Transverse colon (tissue), 4 donors: ENCODE data around the gene ITGA4. TPM values are rescaled to one million over a fixed set of nuclear protein-coding genes. Genes with fewer than 3 reads are reported as not detected.
A peak's percentile ranks its signal among the peaks of the same experiment; 100 is the strongest.

ENCODE experiments used
- DNase-seq: peaks from one replicate; pipeline ENCODE4 v3.0.0-alpha.2; 2019
- H3K27ac ChIP-seq, 4 donors: fragments of 200-600 bp; sonication (generic); 2 replicates each; pipeline ENCODE4 v1.5.1; 2016 to 2018; ENCODE audit warnings: inconsistent platforms in 4 of 4
- H3K27me3 ChIP-seq: fragments of 200-600 bp; sonication (generic); 2 replicates; pipeline ENCODE4 v1.5.1; 2017; ENCODE audit warnings: inconsistent platforms
- H3K36me3 ChIP-seq, 4 donors: fragments of 200-600 bp; sonication (generic); 2 replicates each; pipeline ENCODE4 v1.5.1; 2017 to 2019; ENCODE audit warnings: inconsistent platforms in 4 of 4
- H3K4me1 ChIP-seq, 4 donors: fragments of 200-600 bp; sonication (generic); 2 replicates each; pipeline ENCODE4 v1.5.1; 2017 to 2020; ENCODE audit warnings: inconsistent platforms in 4 of 4
- H3K4me3 ChIP-seq, 4 donors: fragments of 200-600 bp; sonication (generic); 1 replicate in 1 of 4; 2 replicates in 3 of 4; pipeline versions ENCODE4 v1.5.1 to v1.6.1; 2017 to 2019; ENCODE audit warnings: inconsistent platforms in 4 of 4
- H3K9me3 ChIP-seq, 2 donors: fragments of 200-600 bp; sonication (generic); 2 replicates each; pipeline ENCODE4 v1.5.1; 2017 to 2019; ENCODE audit warnings: inconsistent platforms in 2 of 2
- CTCF ChIP-seq, 5 experiments: fragments of 200-600 bp in 3 of 5; fragments of 450-650 bp in 2 of 5; sonication (generic) in 3 of 5; IDR thresholded peaks; 1 replicate in 2 of 5; 2 replicates in 3 of 5; pipeline ENCODE4 v1.5.1; 2016 to 2017; ENCODE audit warnings: antibody characterized with exemption in 5 of 5, inconsistent platforms in 3 of 5, mild to moderate bottlenecking in 2 of 5, moderate library complexity in 1 of 5
- EP300 ChIP-seq: sonication (generic); formaldehyde crosslinking; IDR thresholded peaks from one replicate; pipeline ENCODE4 v1.6.1; 2017; ENCODE audit warnings: antibody characterized with exemption, low read depth
- POLR2A ChIP-seq: fragments of 450-650 bp; IDR thresholded peaks from one replicate; pipeline ENCODE4 v1.6.1; 2016; ENCODE audit warnings: antibody characterized with exemption, mild to moderate bottlenecking, moderate library complexity
- POLR2AphosphoS5 ChIP-seq, 3 donors: sonication (generic); formaldehyde crosslinking; IDR thresholded peaks; one replicate each; pipeline ENCODE4 v1.6.1; 2016; ENCODE audit warnings: antibody characterized with exemption in 3 of 3
- WGBS, 2 donors: methylation state at CpG; one replicate each; pipeline ENCODE4 v1.1.5; 2018; ENCODE audit warnings: low coverage in 1 of 2; 5-methylcytosine and 5-hydroxymethylcytosine counted together
- in situ Hi-C, 4 donors: fragments of 200-750 bp; cut with MboI; loops; one replicate each; pipeline versions ENCODE4 v1.15.0 to v1.15.1; 2017; ENCODE audit warnings: low sequenced_read_pairs in 3 of 4, low pct_ligation_motif_present in 1 of 4, low pct_unique_long_range_greater_than_20kb in 1 of 4
- intact Hi-C: fragments of 100-400 bp; cut with DNase I; formaldehyde crosslinking; loops from one replicate; pipeline ENCODE4 v1.15.1; 2023; ENCODE audit warnings: low total_unique reads
- total RNA-seq, 4 donors: library from RNA; depleted of rRNA; stranded (reverse); fragments of >200 nt; gene quantifications; one replicate each; pipeline ENCODE4 v1.1.0, GENCODE V29; 2016

ITGA4 gene
- 10 to 100 TPM in 1 of 4 donors, 1 to 10 TPM in 3; 1.1 to 30.8 (median 5.1) TPM for total RNA-seq

GRCh38 chr2:181457121-181457740 lies at the start of gene ITGA4:
Gene ITGA4 (plus strand): TSS chr2:181457386. CDS start chr2:181457655, 269 bp downstream.
- Histone ChIP-seq H3K9me3 (no peaks in the 10 kb centered on the region), H3K27ac (peak within 1 kb of the TSS; percentile 68 to 86 (median 80)), H3K36me3 (no peaks in the 10 kb centered on the region), H3K4me1 (peaks cover 0 to 15% (median 8%) of the 10 kb centered on the region in 4 donors), H3K4me3 (peak within 1 kb of the TSS; percentile 33 to 57 (median 50)), H3K27me3 (peaks cover 13% of the 10 kb centered on the region)
- peak; percentile 85 for DNase-seq
- TF ChIP-seq CTCF (IDR thresholded peaks at IDR 0.05) (peak; percentile 49 to 71 (median 62)), EP300 (no peak), POLR2A (peak; percentile 6), POLR2AphosphoS5 (IDR thresholded peaks at IDR 0.05) (no peak)
- intact Hi-C loops = no loop called here
- WGBS, 2 donors = 2% methylated on average over 22 of the region's 67 CpGs; no CpG with 5 or more reads in 1 of the 2 donors
- in situ Hi-C loops = loop anchor here in 3 of 4 donors (25.0 kb wide), 3 partner anchors 255 to 1345 kb away; no protein-coding TSS in a partner anchor

- H3K4me1 ChIP-seq = no peaks in the 10 kb centered on the region
- no peak overlapping the region for H3K27ac ChIP-seq
- no peak for TF ChIP-seq CTCF (IDR thresholded peaks at IDR 0.05)
- TF ChIP-seq EP300 = no peak
- no peak for TF ChIP-seq POLR2A
- no peak for TF ChIP-seq POLR2AphosphoS5 (IDR thresholded peaks at IDR 0.05)
- H3K36me3 ChIP-seq = no peaks in the 10 kb centered on the region
- H3K4me3 ChIP-seq = no peak overlapping the region
- H3K9me3 ChIP-seq = no peaks in the 10 kb centered on the region
- in situ Hi-C loops = no loop called here
- H3K27me3 ChIP-seq = no peaks in the 10 kb centered on the region
- no peak for DNase-seq
- intact Hi-C loops = no loop called here
- WGBS, 2 donors = 41 to 54% methylated on average over 2 of the region's 2 CpGs
Measured at GRCh38 chr2:181408861-181409260, 48.3 kb upstream of the ITGA4 start.

- in situ Hi-C loops = no loop called here
- H3K36me3 ChIP-seq = no peaks in the 10 kb centered on the region
- DNase-seq = peak; percentile 60
- no peak overlapping the region for H3K27ac ChIP-seq
- no peaks in the 10 kb centered on the region for H3K27me3 ChIP-seq
- peaks cover 0 to 6% of the 10 kb centered on the region in 2 donors for H3K9me3 ChIP-seq
- WGBS, 2 donors = 8 to 50% methylated on average over 2 to 5 of the region's 5 CpGs
- intact Hi-C loops = no loop called here
- no peak for TF ChIP-seq POLR2A
- no peak for TF ChIP-seq POLR2AphosphoS5 (IDR thresholded peaks at IDR 0.05)
- TF ChIP-seq EP300 = no peak
- TF ChIP-seq CTCF (IDR thresholded peaks at IDR 0.05) = no peak
- H3K4me1 ChIP-seq = no peaks in the 10 kb centered on the region
- no peak overlapping the region for H3K4me3 ChIP-seq
Measured at GRCh38 chr2:181411105-181411849, 45.9 kb upstream of the ITGA4 start.

GRCh38 chr2:181419129-181419855 lies 37.9 kb upstream of the ITGA4 start:
- intact Hi-C loops (no loop called here), in situ Hi-C loops (no loop called here)
- DNase-seq = no peak
- H3K4me3 ChIP-seq = no peak overlapping the region
- no peak overlapping the region for H3K27ac ChIP-seq
- no peaks in the 10 kb centered on the region for H3K36me3 ChIP-seq
- peaks cover 0 to 6% of the 10 kb centered on the region in 2 donors for H3K9me3 ChIP-seq
- no peaks in the 10 kb centered on the region for H3K27me3 ChIP-seq
- WGBS, 2 donors = 71 to 79% methylated on average over 8 of the region's 8 CpGs
- TF ChIP-seq EP300 (no peak), POLR2AphosphoS5 (IDR thresholded peaks at IDR 0.05) (no peak), CTCF (IDR thresholded peaks at IDR 0.05) (no peak), POLR2A (no peak)
- H3K4me1 ChIP-seq = no peaks in the 10 kb centered on the region
